HL-60 (cell line): ENCODE data around the gene REXO5.

Experiments
- CTCF ChIP-seq: IDR thresholded peaks from one replicate; pipeline ENCODE4 v1.5.1; 2011; ENCODE audit warnings: low read length, control low read depth, inconsistent platforms; ENCODE audit not compliant: insufficient read depth
- GABPA ChIP-seq: IDR thresholded peaks from 2 replicates; pipeline ENCODE4 v1.6.1; 2012; ENCODE audit warnings: low read depth
- POLR2AphosphoS5 ChIP-seq: IDR thresholded peaks from 2 replicates; pipeline ENCODE4 v1.6.1; 2012; ENCODE audit warnings: low read depth
- REST ChIP-seq: IDR thresholded peaks from 2 replicates; pipeline ENCODE4 v1.6.1; 2012; ENCODE audit warnings: low read depth; ENCODE audit not compliant: insufficient replicate concordance

GRCh38 chr16:20789130-20789529 is 17.2 kb upstream of the REXO5 start:
- TF ChIP-seq CTCF (no peak), POLR2AphosphoS5 (no peak), REST (no peak), GABPA (no peak)
